GM18507 (cell line): ENCODE measurements around the gene SNAP29.
"Not testable (repeated sequence)": the region's sequence is repeated elsewhere in the genome, so short reads cannot be mapped to it uniquely, and the experiment has no call there.

Source experiments
- DNase-seq: peaks from one replicate; pipeline ENCODE4 v3.0.0; 2011; ENCODE audit warnings: low read depth; ENCODE audit not compliant: insufficient read length; ENCODE audit errors: extremely low spot score
- FAIRE-seq: peaks from 2 replicates; lab custom pipeline; 2011; peaks lifted over from hg19 to GRCh38; lab: Jason Lieb, UNC

SNAP29 gene

GRCh38 chr22:20889025-20889704, 30.4 kb downstream of the SNAP29 start:
- no peak for FAIRE-seq
- no peak for DNase-seq

- FAIRE-seq: no peak
- DNase-seq: no peak
Observed at GRCh38 chr22:20889904-20890540, 31.2 kb downstream of the SNAP29 start.

- FAIRE-seq: no peak
- no peak for DNase-seq
Observed at GRCh38 chr22:20890975-20891374, 32.2 kb downstream of the SNAP29 start.

GRCh38 chr22:20897737-20898136, 38.9 kb downstream of the SNAP29 start:
- not testable (repeated sequence) for FAIRE-seq, DNase-seq

GRCh38 chr22:20899827-20900423, 41.1 kb downstream of the SNAP29 start:
- DNase-seq (no peak), FAIRE-seq (no peak)

- DNase-seq, FAIRE-seq: not testable (repeated sequence)
Observed at GRCh38 chr22:20901093-20902033, 42.6 kb downstream of the SNAP29 start.

- DNase-seq (no peak), FAIRE-seq (no peak)
Observed at GRCh38 chr22:20903093-20903492, 44.3 kb downstream of the SNAP29 start.

GRCh38 chr22:20904008-20904979, 45.5 kb downstream of the SNAP29 start:
- FAIRE-seq (no peak), DNase-seq (no peak)

GRCh38 chr22:20904980-20905355, 46.2 kb downstream of the SNAP29 start:
- FAIRE-seq (no peak), DNase-seq (no peak)

- DNase-seq: no peak
- FAIRE-seq: no peak
Observed at GRCh38 chr22:20905415-20906386, 46.9 kb downstream of the SNAP29 start.

GRCh38 chr22:20906387-20906767, 47.6 kb downstream of the SNAP29 start:
- no peak for DNase-seq
- FAIRE-seq: no peak

GRCh38 chr22:20908717-20909116, 49.9 kb downstream of the SNAP29 start:
- DNase-seq, FAIRE-seq: not testable (repeated sequence)

- DNase-seq (no peak), FAIRE-seq (no peak)
Observed at GRCh38 chr22:20909543-20910303, 50.9 kb downstream of the SNAP29 start.

- FAIRE-seq: no peak
Observed at GRCh38 chr22:20912494-20912893, 53.7 kb downstream of the SNAP29 start.

GRCh38 chr22:20916916-20917810, 58.4 kb downstream of the SNAP29 start, which contains the start of gene CRKL:
Gene CRKL (plus strand): TSS chr22:20917407. CDS start chr22:20917935, 528 bp downstream.
- FAIRE-seq (peak; percentile 88), DNase-seq (peak; percentile 98)

More at GRCh38 chr22:20912494-20912893, 53.7 kb downstream of the SNAP29 start:
- no peak for DNase-seq
